Measurements from ENCODE around the gene CCR2.
"Not testable (repeated sequence)": the region's sequence is repeated elsewhere in the genome, so short reads cannot be mapped to it uniquely, and the experiment has no call there.

Gene CCR2

GRCh38 chr3:46353647-46354410 is at the start of gene CCR2:
CCR2 (plus strand) TSS chr3:46354111; CDS start chr3:46357528, 3,417 bp downstream.
- DNase-seq (ENCODE audit: low spot score) = no peak

- DNase-seq (ENCODE audit: low spot score) = no peak
These were observed 49.2 kb upstream of the CCR2 start for GRCh38 chr3:46304739-46305138.

GRCh38 chr3:46312991-46313390 is 40.9 kb upstream of the CCR2 start:
- no peak for DNase-seq (ENCODE audit: low spot score)

GRCh38 chr3:46314517-46314916 is 39.4 kb upstream of the CCR2 start:
- DNase-seq (ENCODE audit: low spot score) = no peak

DNA sequence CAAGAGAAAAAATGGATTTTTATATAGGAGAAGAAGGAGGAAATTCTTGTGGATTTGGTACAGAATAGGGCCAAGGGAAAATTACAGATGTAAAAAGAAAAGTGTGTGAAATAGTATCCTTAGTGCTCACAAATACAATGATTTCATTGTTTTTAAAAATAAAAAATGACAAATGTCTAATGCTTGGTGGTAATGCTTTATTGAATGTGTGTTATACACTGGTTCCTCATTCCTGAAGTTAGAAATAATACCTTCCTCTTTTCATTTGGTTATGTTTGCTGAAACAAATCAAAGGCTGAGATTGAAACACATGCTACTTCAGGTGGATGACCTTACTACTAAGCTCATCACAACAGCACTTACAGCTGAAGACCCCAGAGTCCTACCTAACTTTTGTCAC is 37.7 kb upstream of the CCR2 start:
- DNase-seq (ENCODE audit: low spot score) = no peak

DNA sequence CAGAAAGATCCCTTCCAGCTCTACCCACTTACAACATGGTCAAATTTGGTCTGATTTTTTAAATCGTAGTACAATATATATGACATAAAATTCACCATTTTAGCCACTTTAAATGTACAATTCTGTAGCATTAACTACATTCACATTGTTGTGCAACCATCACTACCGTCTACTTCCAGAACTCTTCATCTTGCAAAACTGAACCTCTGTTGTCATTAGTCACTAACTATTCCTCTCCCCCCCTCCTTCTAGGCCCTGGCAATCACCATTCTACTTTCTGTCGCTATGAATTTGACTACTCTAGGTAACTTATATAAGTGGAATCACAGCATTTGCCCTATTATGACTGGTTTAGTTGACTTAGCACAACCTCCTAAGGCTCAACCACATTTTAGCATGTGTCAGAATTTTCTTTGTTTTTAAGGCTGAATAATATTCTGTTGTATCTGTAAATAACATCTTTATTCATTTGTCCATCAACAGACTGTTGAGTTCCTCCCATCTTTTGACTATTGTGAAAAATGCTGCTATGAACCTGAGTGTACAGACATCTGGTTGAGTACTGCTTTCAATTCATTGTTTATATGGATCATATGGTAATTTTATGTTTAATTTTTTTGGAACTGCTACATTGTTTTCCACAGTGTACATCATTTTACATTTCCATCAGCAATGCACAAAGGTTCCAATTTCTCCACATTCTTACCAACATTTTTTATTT is 35.5 kb upstream of the CCR2 start:
- no peak for DNase-seq (ENCODE audit: low spot score)

DNA sequence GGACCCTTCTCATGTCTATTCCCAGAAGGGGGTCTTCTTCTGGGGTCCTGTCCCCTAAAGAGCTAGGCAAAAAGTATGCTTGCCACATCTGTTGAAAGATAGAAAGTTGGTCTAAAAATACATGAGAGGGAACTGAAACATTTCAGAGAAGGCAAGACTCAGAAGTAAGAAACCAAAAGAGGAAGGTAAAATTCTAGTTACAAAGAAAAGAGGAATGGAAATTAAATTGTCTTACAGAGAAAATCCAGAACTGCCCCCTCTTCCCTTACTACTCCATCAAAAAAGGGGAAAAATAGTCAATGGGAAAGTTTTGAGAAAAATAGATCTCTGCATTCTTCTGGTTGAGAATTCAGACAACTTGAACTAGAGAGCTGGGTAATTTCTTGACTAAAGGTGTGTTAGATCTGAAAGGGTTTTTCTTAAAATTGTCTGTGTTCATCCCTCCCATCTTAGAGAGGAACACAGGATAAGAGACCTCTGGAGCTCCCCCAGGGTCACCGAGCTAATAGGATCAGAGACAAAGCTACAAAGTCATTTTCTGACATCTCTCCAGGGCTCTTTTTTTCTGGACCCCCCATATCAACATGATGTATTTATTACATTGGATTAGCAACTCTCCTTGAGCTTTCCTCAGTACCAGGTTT is 32.3 kb upstream of the CCR2 start:
- no peak for DNase-seq (ENCODE audit: low spot score)

DNA sequence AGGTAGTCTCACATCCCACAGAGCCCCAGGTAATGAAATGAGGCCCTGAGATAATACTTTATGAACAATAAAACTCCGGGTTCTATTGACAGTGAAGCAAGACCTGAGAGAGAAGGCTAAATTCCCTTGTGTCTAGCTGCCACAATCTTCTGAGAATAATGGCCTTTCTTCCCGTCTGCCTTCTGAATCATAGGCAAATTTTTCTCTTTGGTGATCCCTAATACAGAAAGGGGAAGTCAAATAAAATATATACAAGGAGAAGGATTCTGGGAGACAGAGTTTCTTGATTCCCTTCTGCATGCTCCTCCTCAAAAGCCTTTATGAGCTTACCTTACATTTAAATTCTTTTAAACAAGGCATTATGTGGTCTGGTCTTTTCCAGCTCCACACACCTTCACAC is 29.9 kb upstream of the CCR2 start:
- DNase-seq (ENCODE audit: low spot score) = no peak

GRCh38 chr3:46325645-46326300 is 28.1 kb upstream of the CCR2 start:
- no peak for DNase-seq (ENCODE audit: low spot score)

DNA sequence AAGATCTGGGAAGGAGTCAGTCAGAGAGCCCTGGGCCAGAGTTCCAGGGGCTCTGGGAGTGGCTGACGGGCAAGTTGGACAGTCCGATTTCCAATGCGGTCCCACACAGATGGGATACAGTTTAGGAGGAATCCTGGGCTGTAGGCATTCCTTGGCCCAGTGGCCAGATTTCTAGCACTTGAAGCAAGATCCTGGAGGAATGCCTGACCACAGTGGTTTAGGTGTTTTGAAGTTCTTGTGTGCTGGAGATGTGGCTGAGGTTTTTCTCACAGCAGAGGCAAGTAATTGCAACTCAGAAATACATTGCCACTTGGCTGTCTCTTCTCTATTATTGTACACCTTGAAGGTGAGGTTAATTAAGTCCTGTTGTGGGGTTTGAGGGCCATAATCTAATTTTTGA is 23.2 kb upstream of the CCR2 start:
- DNase-seq (ENCODE audit: low spot score) = not testable (repeated sequence)

DNA sequence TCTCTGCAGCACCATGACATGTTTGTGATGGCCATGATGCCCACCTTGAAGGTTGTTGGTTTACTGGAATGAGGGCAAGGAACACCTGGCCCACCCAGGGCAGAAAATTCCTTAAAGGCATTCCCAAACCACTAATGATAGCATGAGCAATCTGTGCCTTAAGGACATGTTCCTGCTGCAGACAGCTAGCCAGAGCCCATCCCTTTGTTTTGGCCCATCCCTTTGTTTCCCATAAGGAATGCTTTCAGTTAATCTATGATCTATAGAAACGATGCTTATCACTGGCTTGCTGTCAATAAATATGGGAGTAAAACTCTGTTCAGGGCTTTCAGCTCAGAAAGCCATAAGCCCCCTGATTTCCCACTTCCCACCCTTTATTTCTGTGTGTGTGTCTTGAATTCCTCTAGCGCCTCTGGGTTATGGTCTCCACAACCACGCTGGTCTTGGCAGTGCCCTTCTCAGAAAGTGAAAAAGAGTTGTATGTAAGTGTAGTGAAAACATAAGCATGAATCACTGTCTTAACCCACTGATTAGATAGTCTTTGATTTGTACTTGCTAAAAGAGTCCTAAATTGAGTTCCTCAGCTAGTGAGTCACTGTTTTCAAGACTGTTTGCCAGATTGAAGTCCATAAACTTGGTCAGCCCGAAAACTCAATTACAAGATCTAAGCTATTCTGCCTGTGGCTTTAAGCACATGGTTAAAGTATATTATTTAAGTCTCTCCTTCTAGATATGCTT is 19.0 kb upstream of the CCR2 start:
- peak; percentile 36 for DNase-seq (ENCODE audit: low spot score)

DNA sequence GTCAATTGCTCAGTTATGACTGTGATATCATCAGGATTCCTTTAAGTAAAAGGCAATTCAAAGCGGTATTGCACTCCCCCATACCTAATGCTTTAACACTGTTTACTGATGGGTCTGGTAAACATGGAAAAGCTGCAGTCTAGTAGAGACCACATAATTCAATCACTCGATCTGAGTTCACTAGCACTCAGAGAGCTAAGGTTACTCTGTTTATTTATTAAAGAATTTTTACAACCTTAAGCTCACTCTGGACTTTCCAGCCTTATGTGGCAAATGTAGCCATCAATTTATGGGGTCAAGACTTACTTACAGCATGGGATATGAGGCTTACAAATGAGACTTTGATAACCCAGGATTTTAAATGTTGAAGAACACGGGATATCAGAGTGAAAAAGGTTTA is 18.4 kb upstream of the CCR2 start:
- DNase-seq (ENCODE audit: low spot score) = no peak

DNA sequence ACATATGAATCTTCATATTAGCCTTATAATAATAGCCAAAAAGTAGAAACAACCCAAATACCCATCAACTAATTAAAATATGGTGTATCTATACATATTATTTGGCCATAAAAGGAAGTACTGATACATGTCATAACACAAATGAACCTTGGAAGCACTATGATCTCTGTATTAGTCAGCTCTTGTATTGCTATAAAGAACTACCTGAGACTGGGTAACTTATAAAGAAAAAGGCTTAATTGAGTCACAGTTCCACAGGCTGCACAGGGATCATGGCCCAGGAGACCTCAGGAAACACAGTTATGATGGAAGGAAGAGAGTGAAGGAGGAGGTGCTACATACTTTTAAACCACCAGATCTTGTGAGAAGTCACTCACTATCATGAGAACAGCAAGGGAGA is 16.0 kb upstream of the CCR2 start:
- DNase-seq (ENCODE audit: low spot score) = no peak

DNA sequence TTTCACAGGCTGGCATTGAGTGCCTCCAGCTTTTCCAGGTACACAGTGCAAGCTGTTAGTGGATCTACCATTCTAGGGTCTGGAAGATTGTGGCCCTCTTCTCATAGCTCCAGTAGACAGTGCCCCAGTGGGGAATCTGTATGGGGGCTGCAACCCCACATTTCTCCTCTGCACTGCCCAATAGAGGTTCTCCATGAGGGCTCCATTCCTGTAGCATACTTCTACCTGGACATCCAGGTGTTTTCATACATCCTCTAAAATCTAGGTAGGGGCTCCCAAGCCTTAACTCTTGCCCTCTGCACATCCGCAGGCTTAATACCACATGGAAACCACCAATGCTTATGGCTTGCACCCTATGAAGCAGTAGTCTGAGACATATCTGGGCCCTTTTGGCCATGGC is 15.1 kb upstream of the CCR2 start:
- DNase-seq (ENCODE audit: low spot score) = no peak

DNA sequence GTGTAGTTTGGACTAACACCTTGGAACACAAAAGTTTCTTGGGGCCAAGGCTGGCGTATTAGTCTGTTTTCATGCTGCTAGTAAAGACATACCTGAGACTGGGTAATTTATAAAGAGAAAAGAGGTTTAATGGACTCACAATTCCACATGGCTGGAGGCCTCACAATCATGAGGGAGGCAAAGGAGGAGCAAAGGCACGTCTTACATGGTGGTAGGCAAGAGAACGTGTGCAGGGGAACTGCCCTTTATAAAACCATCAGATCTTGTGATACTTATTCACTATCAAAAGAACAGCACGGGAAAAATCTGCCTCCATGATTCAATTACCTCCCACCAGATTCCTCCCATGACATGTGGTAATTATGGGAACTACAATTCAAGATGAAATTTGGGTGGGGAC is 9.4 kb upstream of the CCR2 start:
- no peak for DNase-seq (ENCODE audit: low spot score)

DNA sequence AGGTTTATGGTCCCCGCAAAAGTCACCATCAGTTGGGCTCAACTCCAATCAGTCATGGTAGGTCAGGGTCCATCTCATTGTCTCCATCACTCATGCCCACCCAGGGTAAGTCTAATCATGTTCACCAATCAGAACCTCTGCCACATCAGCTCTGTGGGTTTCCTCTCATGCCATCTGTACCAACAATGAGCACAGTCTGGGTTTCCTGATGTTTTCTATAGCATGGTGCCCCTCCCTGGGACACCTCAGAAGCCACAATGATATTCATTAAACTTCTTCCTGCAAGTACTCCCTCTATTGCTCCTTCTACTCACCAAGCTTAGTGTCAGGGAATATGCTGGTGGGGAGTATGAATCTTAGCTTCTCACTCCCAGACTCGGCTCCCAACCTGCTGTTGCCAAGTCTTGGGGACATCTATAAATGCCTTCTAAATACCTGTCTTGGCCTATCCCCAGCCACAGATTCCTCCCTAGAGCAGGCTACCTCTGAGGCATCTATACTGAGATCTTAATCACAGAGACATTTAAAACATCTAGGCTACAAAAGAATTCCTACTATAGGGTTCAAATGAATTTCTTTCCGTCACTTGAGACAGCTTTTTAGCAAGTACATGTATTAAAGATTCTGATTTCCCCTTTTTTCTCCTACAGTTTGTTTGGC is 5.0 kb upstream of the CCR2 start:
- no peak for DNase-seq (ENCODE audit: low spot score)

GRCh38 chr3:46349484-46350261 is 4.2 kb upstream of the CCR2 start:
- no peak for DNase-seq (ENCODE audit: low spot score)

DNA sequence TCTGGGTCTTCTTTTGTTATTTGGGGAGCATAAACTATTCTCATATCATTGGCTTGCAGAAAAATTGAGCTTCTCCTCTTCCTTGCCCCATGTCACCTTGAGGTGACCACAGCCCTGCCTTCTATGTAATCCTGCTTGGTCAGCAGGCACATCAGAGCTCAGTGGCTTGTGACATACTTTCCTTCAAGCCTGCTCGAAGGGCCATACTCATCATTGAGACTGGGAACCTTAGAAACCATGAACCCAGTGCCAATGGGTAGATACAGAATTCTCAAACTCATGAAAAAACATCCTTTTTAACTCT is 3.7 kb upstream of the CCR2 start:
- DNase-seq (ENCODE audit: low spot score) = no peak

DNA sequence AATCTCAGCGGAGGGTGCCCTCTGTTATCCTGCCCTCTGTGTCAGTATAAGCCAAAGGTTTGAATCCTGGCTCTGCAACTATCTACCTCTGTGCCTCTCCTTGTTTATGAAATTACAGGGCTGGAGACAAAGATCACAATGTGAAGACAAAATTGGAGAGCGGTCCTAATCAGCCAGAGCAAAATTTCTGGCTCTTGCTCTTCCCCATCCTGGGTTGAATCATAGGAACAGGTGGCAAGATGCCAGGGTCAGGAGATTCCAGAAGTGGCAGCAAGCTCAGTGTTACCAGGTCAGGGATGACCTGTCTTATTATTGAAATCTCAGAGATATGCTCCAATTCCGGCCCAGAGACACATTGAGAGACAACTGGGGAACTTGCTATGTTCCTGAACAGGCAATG is 2.3 kb upstream of the CCR2 start:
- peak; percentile 5 for DNase-seq (ENCODE audit: low spot score)

DNA sequence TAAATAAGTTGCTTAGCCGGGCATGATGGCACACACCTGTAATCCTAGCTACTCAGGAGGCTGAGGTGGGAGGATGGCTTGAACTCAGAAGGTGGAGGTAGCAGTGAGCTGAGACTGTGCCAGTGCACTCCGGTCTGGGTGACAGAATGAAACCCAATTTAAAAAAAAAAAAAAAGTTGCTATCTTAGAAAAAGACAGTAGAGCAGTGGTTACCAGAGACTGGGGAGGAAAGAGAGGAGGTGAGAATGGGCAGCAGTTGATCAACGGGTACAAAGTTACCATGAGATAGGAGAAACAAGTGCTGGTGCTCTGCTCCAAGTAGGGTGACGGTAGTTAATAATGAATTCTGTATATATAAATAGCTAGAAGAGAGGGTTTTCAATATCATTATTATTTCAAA is 821 bp upstream of the CCR2 start:
- DNase-seq (ENCODE audit: low spot score) = no peak

DNA sequence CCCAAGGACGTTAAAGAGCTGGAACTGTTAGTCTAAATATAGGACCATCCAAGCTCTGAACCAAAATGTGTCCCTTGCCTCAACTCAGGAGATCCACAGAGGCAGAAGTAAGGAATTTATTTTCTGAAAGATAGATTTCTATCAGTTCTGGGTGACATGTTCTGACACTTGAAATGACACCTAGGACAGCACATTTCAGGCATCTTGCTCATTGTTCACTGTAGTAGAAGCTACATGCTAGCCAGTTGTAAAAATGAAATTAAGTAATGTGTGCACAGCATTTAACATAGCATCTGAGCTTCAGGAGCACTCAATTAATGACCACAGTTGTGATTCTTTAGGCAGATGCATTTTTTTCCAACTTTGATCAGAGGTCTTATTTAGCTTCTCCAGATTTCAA is 567 bp downstream of the CCR2 start:
- no peak for DNase-seq (ENCODE audit: low spot score)

Data from LoVo (cell line).